SH-SY5Y (cell line): ENCODE data around the gene FLNB.

Source experiments
- GATA2 ChIP-seq: IDR thresholded peaks from 2 replicates; pipeline ENCODE4 v1.6.1; 2011; ENCODE audit warnings: mild to moderate bottlenecking, low read depth, low read length
- GATA3 ChIP-seq: IDR thresholded peaks from 2 replicates; pipeline ENCODE4 v1.6.1; 2011; ENCODE audit warnings: low read depth, mild to moderate bottlenecking, low read length, moderate library complexity

DNA sequence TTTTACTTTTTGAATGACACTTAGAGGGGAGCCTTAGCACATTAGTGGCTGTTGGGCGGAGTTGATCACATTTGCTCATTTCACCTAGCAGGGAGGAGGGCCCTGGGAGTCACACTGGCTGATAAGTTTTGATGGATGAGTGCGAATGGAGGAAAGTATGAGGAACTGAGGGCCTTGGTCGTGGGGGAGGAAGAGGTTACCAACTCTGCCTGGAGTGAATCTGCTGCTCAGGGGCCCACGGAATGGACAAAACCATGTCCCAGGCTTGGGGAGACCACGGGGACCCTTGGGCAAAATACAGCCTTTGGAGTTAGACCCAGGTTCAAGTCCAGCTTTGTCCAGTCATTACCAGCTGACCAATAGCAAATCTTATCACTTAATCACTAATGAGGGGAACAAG is 5.1 kb upstream of the FLNB start:
- no peak for TF ChIP-seq GATA3
- TF ChIP-seq GATA2, result no peak
